ENCODE measurements around the gene GAD1.

DNA sequence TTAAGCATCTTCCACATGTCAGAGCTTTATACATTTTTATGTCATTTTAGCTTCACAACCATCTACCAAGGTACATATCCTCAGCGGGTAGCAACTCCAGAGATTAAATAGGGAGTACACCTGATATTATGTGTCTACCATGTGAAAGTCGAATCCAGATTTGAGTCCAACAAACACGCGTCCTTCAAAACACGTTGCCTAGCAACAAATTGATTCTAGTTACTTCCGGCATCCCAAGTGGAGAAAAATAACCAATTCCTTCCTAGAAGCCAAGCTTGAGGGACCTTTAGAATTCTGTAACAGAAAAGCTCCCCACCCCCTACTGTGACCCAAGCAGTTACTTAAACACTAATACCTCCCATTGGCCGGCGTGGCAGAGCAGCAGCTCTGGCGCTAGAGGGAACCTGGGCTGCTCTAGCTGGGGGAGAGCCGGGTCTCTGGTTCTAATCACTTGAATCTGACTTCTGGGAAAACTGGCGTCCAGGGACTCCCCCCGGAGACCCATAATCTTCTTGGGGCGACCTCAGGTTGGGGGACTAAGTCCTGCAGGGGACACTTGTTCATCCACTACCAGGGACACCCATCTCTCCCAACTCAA, 46.6 kb upstream of the GAD1 start, which contains the start of gene ERICH2:
- TF ChIP-seq, protein P1, sequence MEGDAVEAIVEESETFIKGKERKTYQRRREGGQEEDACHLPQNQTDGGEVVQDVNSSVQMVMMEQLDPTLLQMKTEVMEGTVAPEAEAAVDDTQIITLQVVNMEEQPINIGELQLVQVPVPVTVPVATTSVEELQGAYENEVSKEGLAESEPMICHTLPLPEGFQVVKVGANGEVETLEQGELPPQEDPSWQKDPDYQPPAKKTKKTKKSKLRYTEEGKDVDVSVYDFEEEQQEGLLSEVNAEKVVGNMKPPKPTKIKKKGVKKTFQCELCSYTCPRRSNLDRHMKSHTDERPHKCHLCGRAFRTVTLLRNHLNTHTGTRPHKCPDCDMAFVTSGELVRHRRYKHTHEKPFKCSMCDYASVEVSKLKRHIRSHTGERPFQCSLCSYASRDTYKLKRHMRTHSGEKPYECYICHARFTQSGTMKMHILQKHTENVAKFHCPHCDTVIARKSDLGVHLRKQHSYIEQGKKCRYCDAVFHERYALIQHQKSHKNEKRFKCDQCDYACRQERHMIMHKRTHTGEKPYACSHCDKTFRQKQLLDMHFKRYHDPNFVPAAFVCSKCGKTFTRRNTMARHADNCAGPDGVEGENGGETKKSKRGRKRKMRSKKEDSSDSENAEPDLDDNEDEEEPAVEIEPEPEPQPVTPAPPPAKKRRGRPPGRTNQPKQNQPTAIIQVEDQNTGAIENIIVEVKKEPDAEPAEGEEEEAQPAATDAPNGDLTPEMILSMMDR (IDR thresholded peaks at IDR 0.05; ENCODE audit: insufficient read depth, low read length, poor library complexity, severe bottlenecking): no peak
- TF ChIP-seq EZH2phosphoT487 (conservative IDR thresholded peaks at IDR 0.05; ENCODE audit: low read length): no peak

Measured in SU-DHL-6 (cell line).